GM19397 (cell line): ENCODE data around the gene CREG1.
A peak's percentile ranks its signal among the peaks of the same experiment; 100 is the strongest.
"Not testable (repeated sequence)": the region's sequence is repeated elsewhere in the genome, so short reads cannot be mapped to it uniquely, and the experiment has no call there.

ENCODE experiments used
- ATAC-seq: cut with Tn5 transposase; IDR thresholded peaks from one replicate; pipeline ENCODE4 v1.9.1; 2021; ENCODE audit warnings: mild to moderate bottlenecking, moderate library complexity; ENCODE audit not compliant: unreplicated experiment

Gene CREG1

GRCh38 chr1:167553136-167554027, at the start of gene CREG1:
TSS of gene CREG1 (minus strand) at chr1:167553762.
- peak; percentile 98 for ATAC-seq

DNA sequence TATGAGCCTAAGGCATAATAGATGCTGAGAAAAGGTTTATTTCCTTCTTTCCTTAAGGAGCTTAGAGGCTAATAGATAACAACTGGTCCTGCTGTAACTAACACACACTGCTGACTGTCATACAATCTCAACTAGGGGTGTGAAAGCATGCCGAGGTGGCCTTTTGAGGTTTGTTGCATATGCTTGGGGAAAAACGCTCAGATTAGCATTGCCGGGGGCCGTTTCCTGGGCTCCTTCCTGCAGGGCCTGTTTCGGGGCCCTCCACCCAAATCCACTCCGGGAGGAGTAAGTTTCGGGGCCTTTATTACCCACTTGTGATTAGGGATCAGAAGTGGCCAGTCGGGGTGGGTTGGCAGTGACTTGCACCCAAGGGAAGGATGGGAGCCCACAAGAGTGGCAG, 49.3 kb upstream of the CREG1 start:
- ATAC-seq = no peak

GRCh38 chr1:167601442-167602383, 48.2 kb upstream of the CREG1 start:
- no peak for ATAC-seq

- peak; percentile 58 for ATAC-seq
Measured at GRCh38 chr1:167599957-167600581, 46.5 kb upstream of the CREG1 start.

DNA sequence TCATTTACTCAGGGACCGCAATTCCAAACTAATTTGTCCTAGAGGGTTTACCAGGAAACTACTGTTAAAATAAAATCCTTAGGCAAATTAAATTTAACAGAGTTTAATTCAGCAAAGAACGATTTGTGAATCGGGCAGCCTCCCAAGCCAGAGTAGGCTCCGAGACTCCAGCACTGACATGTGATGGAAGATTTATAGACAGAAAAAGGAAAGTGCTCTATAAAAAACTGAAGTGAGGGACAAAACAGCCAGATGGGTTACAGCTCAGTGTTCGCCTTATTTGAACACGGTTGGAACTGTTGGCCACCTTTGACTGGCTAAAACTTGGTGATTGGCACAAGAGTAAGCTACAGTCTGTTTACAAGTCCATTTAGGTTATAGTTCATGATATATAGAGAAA, 41.3 kb upstream of the CREG1 start:
- ATAC-seq = no peak

GRCh38 chr1:167593860-167594259, 40.3 kb upstream of the CREG1 start:
- no peak for ATAC-seq

DNA sequence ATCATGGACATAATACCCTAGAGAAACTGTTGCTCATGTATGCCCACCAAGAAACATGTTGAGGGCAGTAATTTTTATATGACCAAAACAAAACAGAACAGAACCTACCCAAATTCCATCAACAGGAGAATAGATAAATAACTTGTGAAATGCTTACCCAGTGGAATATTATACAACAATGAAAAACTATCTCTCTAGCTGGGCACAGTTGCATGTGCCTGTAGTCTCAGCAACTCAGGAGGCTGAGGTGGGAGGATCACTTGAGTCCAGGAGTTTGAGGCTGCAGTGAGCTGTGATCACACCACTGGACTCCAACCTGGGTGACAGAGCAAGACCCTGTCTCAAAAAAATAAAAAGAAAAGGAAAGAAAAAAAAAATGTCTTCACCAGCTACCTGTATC, 38.9 kb upstream of the CREG1 start:
- no peak for ATAC-seq

GRCh38 chr1:167588361-167588760, 34.8 kb upstream of the CREG1 start:
- no peak for ATAC-seq

DNA sequence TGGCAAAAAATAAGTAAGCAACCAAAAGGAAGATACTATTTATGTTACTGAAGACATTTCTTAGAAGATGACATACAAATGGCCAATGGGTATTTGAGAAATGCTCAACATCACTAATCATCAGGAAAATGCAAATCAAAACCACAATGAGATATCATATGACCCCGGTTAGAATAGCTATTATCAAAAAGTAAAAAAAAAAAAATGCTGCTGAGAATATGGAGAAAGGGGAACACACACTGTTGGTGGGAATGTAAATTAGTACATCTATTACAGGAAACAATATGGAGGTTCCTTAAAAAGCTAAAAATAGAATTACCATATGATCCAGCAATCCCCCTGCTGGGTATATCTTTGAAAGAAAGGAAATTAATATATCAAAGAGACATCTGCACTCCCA, 34.3 kb upstream of the CREG1 start:
- ATAC-seq = no peak

- no peak for ATAC-seq
Measured at GRCh38 chr1:167587342-167587741, 33.8 kb upstream of the CREG1 start.

- ATAC-seq = no peak
Measured at GRCh38 chr1:167584581-167584980, 31.0 kb upstream of the CREG1 start.

- no peak for ATAC-seq
Measured at GRCh38 chr1:167582722-167583121, 29.2 kb upstream of the CREG1 start.

- no peak for ATAC-seq
Measured at GRCh38 chr1:167582064-167582463, 28.5 kb upstream of the CREG1 start.

GRCh38 chr1:167579986-167580385, 26.4 kb upstream of the CREG1 start:
- no peak for ATAC-seq

- no peak for ATAC-seq
Measured at GRCh38 chr1:167578939-167579521, 25.5 kb upstream of the CREG1 start.

GRCh38 chr1:167575649-167576048, 22.1 kb upstream of the CREG1 start:
- no peak for ATAC-seq

DNA sequence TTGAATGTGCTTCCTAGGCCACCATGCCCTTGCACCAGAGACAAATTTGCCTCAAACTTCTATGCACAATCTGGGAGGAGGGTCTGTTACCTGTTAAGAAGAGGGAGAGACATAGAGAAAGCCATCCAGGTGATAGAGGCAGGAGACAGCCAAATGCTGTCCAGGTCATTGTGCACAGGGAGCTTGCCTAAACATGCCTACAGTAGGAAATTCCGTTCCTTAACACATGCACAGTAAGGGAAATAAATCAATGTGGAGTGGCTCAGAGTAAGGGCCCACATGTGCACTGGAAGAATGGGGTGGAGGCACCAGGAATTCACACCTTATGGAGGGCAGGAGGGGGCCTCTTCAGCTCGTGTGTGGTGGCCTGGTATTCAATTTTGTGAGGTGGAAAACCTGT, 19.5 kb upstream of the CREG1 start:
- no peak for ATAC-seq

GRCh38 chr1:167570712-167571111, 17.1 kb upstream of the CREG1 start:
- ATAC-seq = not testable (repeated sequence)

DNA sequence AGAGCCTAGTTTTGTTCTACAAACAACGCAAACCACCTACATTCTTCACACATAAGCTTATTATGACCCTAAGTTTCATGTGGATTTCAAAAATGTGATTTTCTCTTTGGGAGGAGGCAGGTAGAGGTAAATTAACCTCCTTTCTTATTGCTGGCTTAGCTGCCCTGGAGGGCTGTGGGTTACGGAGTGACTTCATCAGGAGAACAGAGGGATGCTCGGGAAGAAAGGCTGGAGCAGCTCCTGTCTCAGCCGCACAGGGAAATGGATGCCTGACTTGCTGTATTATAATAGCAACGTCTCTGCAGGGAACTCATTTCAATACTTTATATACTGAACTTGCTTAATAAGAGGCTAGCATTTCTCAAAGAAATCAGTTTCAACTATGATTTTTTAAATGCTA, 14.1 kb upstream of the CREG1 start:
- ATAC-seq = no peak

DNA sequence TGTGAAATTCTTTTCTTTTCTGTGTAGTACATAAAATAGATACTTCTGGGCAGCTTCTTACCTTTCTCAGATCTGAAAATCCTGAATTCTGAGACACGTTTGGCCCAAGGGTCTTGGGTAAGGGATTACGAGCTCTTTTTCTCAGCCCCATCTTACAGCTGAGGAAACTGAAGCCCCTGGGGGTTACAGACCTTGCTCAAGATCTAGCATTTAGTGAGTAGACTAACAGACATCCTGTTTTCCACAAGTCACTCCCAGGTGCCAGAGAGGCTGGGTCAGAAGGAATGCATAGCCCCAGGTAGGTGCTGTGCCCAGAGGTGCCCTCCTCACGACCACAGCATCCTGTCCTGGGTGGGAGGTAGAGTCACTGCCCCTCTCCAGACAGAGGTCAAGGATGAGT, 13.2 kb upstream of the CREG1 start:
- ATAC-seq = no peak

DNA sequence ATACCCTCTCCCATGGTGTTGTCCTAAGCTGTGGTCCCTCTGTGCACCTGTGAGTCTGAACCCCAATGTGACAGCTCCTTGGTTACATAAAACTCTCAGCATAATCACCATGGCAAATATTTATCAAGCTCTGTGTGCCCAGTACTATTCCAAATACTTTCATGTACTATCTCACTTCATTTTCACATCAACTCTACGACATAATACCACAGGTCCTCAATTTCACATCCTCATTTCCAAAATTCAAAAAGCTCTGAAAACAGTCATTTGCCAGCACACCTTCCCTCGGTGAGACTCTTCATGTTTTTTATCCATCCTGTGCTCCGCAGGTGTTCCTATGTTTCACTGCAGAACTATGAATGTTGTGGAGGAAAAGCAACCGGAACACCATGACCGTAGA, 12.4 kb upstream of the CREG1 start:
- no peak for ATAC-seq
